Measurements from ENCODE around the gene SLC35G6.

The SLC35G6 gene

GRCh38 chr17:7491583-7491982, 10.3 kb downstream of the SLC35G6 start:
- H3K27me3 ChIP-seq (replicated peaks in 2 of 5; ENCODE audit: control insufficient read depth in 4 of 5, insufficient read depth in 5 of 5, low read length in 4 of 5) = no peaks in the 10 kb centered on the region
- H3K36me3 ChIP-seq (ENCODE audit: control insufficient read depth in 4 of 4, insufficient read depth in 4 of 4, low read length in 3 of 4) = peaks cover 4 to 50% (median 25%) of the 10 kb centered on the region in 4 experiments
- POLR2A ChIA-PET = no interaction called here
- WGBS (ENCODE audit: insufficient coverage) = no CpG with 5 or more reads among the region's 1 CpG
- CTCF ChIA-PET = interaction anchor here (0.8 to 1.9 kb wide), 4 partner anchors 24 to 69 kb away, joined by 3 to 7 read pairs (median 3); no protein-coding TSS in a partner anchor
- peaks cover 0 to 18% (median 9%) of the 10 kb centered on the region in 4 experiments for H3K4me1 ChIP-seq (ENCODE audit: control extremely low read depth in 1 of 4, control insufficient read depth in 4 of 4, insufficient read depth in 4 of 4, low read length in 3 of 4)
- DNase-seq = no peak
- peak overlapping the region in 1 of 2 experiments; percentile 19 for H3K27ac ChIP-seq (ENCODE audit: insufficient read depth in 1 of 2, low read depth in 1 of 2, low read length in 2 of 2, poor library complexity in 1 of 2, severe bottlenecking in 2 of 2)
- H3K9me3 ChIP-seq (ENCODE audit: control extremely low read depth in 1 of 5, control insufficient read depth in 4 of 5, insufficient read depth in 2 of 5, low read depth in 1 of 5, low read length in 4 of 5) = no peaks in the 10 kb centered on the region
- no peak overlapping the region for H3K4me3 ChIP-seq (ENCODE audit: control insufficient read depth in 1 of 7, extremely low read depth in 1 of 7, insufficient read depth in 4 of 7, low read depth in 2 of 7, low read length in 6 of 7)

- no peak overlapping the region for H3K4me3 ChIP-seq (ENCODE audit: control insufficient read depth in 1 of 7, extremely low read depth in 1 of 7, insufficient read depth in 4 of 7, low read depth in 2 of 7, low read length in 6 of 7)
- peaks cover 13 to 65% (median 45%) of the 10 kb centered on the region in 4 experiments for H3K36me3 ChIP-seq (ENCODE audit: control insufficient read depth in 4 of 4, insufficient read depth in 4 of 4, low read length in 3 of 4)
- no peaks in the 10 kb centered on the region for H3K27me3 ChIP-seq (replicated peaks in 2 of 5; ENCODE audit: control insufficient read depth in 4 of 5, insufficient read depth in 5 of 5, low read length in 4 of 5)
- no peaks in the 10 kb centered on the region for H3K9me3 ChIP-seq (ENCODE audit: control extremely low read depth in 1 of 5, control insufficient read depth in 4 of 5, insufficient read depth in 2 of 5, low read depth in 1 of 5, low read length in 4 of 5)
- no peak for DNase-seq
- ChIA-PET CTCF (interaction anchor here (1.0 to 2.5 kb wide), 6 partner anchors 9 to 58 kb away, joined by 3 to 10 read pairs (median 5); partner anchors contain the start of gene TMEM102), POLR2A (interaction anchor here (1.4 kb wide), 1 partner anchor 9 kb away, joined by 3 read pairs; no protein-coding TSS in a partner anchor)
- WGBS (ENCODE audit: insufficient coverage) = 100% methylated on average over 2 of the region's 3 CpGs
- peaks cover 0 to 2% (median under 1%) of the 10 kb centered on the region in 4 experiments for H3K4me1 ChIP-seq (ENCODE audit: control extremely low read depth in 1 of 4, control insufficient read depth in 4 of 4, insufficient read depth in 4 of 4, low read length in 3 of 4)
- H3K27ac ChIP-seq (ENCODE audit: insufficient read depth in 1 of 2, low read depth in 1 of 2, low read length in 2 of 2, poor library complexity in 1 of 2, severe bottlenecking in 2 of 2) = no peak overlapping the region
These were observed 12.7 kb downstream of the SLC35G6 start for GRCh38 chr17:7493941-7494340.

- no peak overlapping the region for H3K4me3 ChIP-seq (ENCODE audit: control insufficient read depth in 1 of 7, extremely low read depth in 1 of 7, insufficient read depth in 4 of 7, low read depth in 2 of 7, low read length in 6 of 7)
- no peak overlapping the region for H3K27ac ChIP-seq (ENCODE audit: insufficient read depth in 1 of 2, low read depth in 1 of 2, low read length in 2 of 2, poor library complexity in 1 of 2, severe bottlenecking in 2 of 2)
- no peaks in the 10 kb centered on the region for H3K9me3 ChIP-seq (ENCODE audit: control extremely low read depth in 1 of 5, control insufficient read depth in 4 of 5, insufficient read depth in 2 of 5, low read depth in 1 of 5, low read length in 4 of 5)
- no peaks in the 10 kb centered on the region for H3K27me3 ChIP-seq (replicated peaks in 2 of 5; ENCODE audit: control insufficient read depth in 4 of 5, insufficient read depth in 5 of 5, low read length in 4 of 5)
- DNase-seq = no peak
- H3K36me3 ChIP-seq (ENCODE audit: control insufficient read depth in 4 of 4, insufficient read depth in 4 of 4, low read length in 3 of 4) = peaks cover 16 to 74% (median 61%) of the 10 kb centered on the region in 4 experiments
- ChIA-PET CTCF (interaction anchor here (1.1 to 2.5 kb wide), 6 partner anchors 12 to 141 kb away, joined by 3 to 10 read pairs (median 5); partner anchors contain the start of genes TMEM102 and TMEM95), POLR2A (interaction anchor here (0.5 to 1.1 kb wide), 2 partner anchors 12 to 92 kb away, joined by 3 read pairs; partner anchors contain the start of gene TMEM256)
- no peaks in the 10 kb centered on the region for H3K4me1 ChIP-seq (ENCODE audit: control extremely low read depth in 1 of 4, control insufficient read depth in 4 of 4, insufficient read depth in 4 of 4, low read length in 3 of 4)
- 92% methylated on average over 6 of the region's 12 CpGs for WGBS (ENCODE audit: insufficient coverage)
These were observed 14.7 kb downstream of the SLC35G6 start for GRCh38 chr17:7495906-7496434.

- H3K27ac ChIP-seq (ENCODE audit: insufficient read depth in 1 of 2, low read depth in 1 of 2, low read length in 2 of 2, poor library complexity in 1 of 2, severe bottlenecking in 2 of 2) = no peak overlapping the region
- POLR2A ChIA-PET = interaction anchor here (1.0 to 1.1 kb wide), 2 partner anchors 13 to 60 kb away, joined by 3 read pairs; no protein-coding TSS in a partner anchor
- CTCF ChIA-PET = interaction anchor here (1.0 to 2.5 kb wide), 7 partner anchors 10 to 141 kb away, joined by 3 to 10 read pairs (median 3); partner anchors contain the start of genes TMEM102 and TMEM95
- H3K4me3 ChIP-seq (ENCODE audit: control insufficient read depth in 1 of 7, extremely low read depth in 1 of 7, insufficient read depth in 4 of 7, low read depth in 2 of 7, low read length in 6 of 7) = no peak overlapping the region
- peaks cover 17 to 77% (median 65%) of the 10 kb centered on the region in 4 experiments for H3K36me3 ChIP-seq (ENCODE audit: control insufficient read depth in 4 of 4, insufficient read depth in 4 of 4, low read length in 3 of 4)
- H3K4me1 ChIP-seq (ENCODE audit: control extremely low read depth in 1 of 4, control insufficient read depth in 4 of 4, insufficient read depth in 4 of 4, low read length in 3 of 4) = no peaks in the 10 kb centered on the region
- DNase-seq = no peak
- WGBS (ENCODE audit: insufficient coverage) = 94% methylated on average over 19 of the region's 20 CpGs
- no peaks in the 10 kb centered on the region for H3K27me3 ChIP-seq (replicated peaks in 2 of 5; ENCODE audit: control insufficient read depth in 4 of 5, insufficient read depth in 5 of 5, low read length in 4 of 5)
- H3K9me3 ChIP-seq (ENCODE audit: control extremely low read depth in 1 of 5, control insufficient read depth in 4 of 5, insufficient read depth in 2 of 5, low read depth in 1 of 5, low read length in 4 of 5) = no peaks in the 10 kb centered on the region
These were observed 15.4 kb downstream of the SLC35G6 start for GRCh38 chr17:7496470-7497183.

GRCh38 chr17:7497228-7497627, 16.0 kb downstream of the SLC35G6 start:
- Histone ChIP-seq H3K27ac (ENCODE audit: insufficient read depth in 1 of 2, low read depth in 1 of 2, low read length in 2 of 2, poor library complexity in 1 of 2, severe bottlenecking in 2 of 2) (no peak overlapping the region), H3K4me1 (ENCODE audit: control extremely low read depth in 1 of 4, control insufficient read depth in 4 of 4, insufficient read depth in 4 of 4, low read length in 3 of 4) (no peaks in the 10 kb centered on the region), H3K27me3 (replicated peaks in 2 of 5; ENCODE audit: control insufficient read depth in 4 of 5, insufficient read depth in 5 of 5, low read length in 4 of 5) (no peaks in the 10 kb centered on the region), H3K36me3 (ENCODE audit: control insufficient read depth in 4 of 4, insufficient read depth in 4 of 4, low read length in 3 of 4) (peaks cover 19 to 80% (median 69%) of the 10 kb centered on the region in 4 experiments), H3K4me3 (ENCODE audit: control insufficient read depth in 1 of 7, extremely low read depth in 1 of 7, insufficient read depth in 4 of 7, low read depth in 2 of 7, low read length in 6 of 7) (no peak overlapping the region), H3K9me3 (ENCODE audit: control extremely low read depth in 1 of 5, control insufficient read depth in 4 of 5, insufficient read depth in 2 of 5, low read depth in 1 of 5, low read length in 4 of 5) (no peaks in the 10 kb centered on the region)
- CTCF ChIA-PET = interaction anchor here (1.0 to 2.2 kb wide), 5 partner anchors 11 to 63 kb away, joined by 3 to 8 read pairs (median 3); no protein-coding TSS in a partner anchor
- 96% methylated on average over 10 of the region's 10 CpGs for WGBS (ENCODE audit: insufficient coverage)
- POLR2A ChIA-PET = interaction anchor here (1.0 kb wide), 1 partner anchor 60 kb away, joined by 3 read pairs; no protein-coding TSS in a partner anchor
- no peak for DNase-seq

GRCh38 chr17:7497636-7498035, 16.4 kb downstream of the SLC35G6 start:
- H3K4me3 ChIP-seq (ENCODE audit: control insufficient read depth in 1 of 7, extremely low read depth in 1 of 7, insufficient read depth in 4 of 7, low read depth in 2 of 7, low read length in 6 of 7) = no peak overlapping the region
- H3K36me3 ChIP-seq (ENCODE audit: control insufficient read depth in 4 of 4, insufficient read depth in 4 of 4, low read length in 3 of 4) = peaks cover 19 to 82% (median 72%) of the 10 kb centered on the region in 4 experiments
- H3K27me3 ChIP-seq (replicated peaks in 2 of 5; ENCODE audit: control insufficient read depth in 4 of 5, insufficient read depth in 5 of 5, low read length in 4 of 5) = no peaks in the 10 kb centered on the region
- no peaks in the 10 kb centered on the region for H3K9me3 ChIP-seq (ENCODE audit: control extremely low read depth in 1 of 5, control insufficient read depth in 4 of 5, insufficient read depth in 2 of 5, low read depth in 1 of 5, low read length in 4 of 5)
- no peaks in the 10 kb centered on the region for H3K4me1 ChIP-seq (ENCODE audit: control extremely low read depth in 1 of 4, control insufficient read depth in 4 of 4, insufficient read depth in 4 of 4, low read length in 3 of 4)
- POLR2A ChIA-PET = interaction anchor here (1.0 kb wide), 1 partner anchor 61 kb away, joined by 3 read pairs; no protein-coding TSS in a partner anchor
- WGBS (ENCODE audit: insufficient coverage) = 96% methylated on average over 11 of the region's 14 CpGs
- no peak overlapping the region for H3K27ac ChIP-seq (ENCODE audit: insufficient read depth in 1 of 2, low read depth in 1 of 2, low read length in 2 of 2, poor library complexity in 1 of 2, severe bottlenecking in 2 of 2)
- CTCF ChIA-PET = interaction anchor here (1.0 to 1.2 kb wide), 3 partner anchors 11 to 42 kb away, joined by 3 to 5 read pairs (median 3); no protein-coding TSS in a partner anchor
- no peak for DNase-seq

Measured in common myeloid progenitor, CD34-positive (primary cell).